SK-N-SH treated with all-trans-retinoic acid at 6 μM for 48 hours (cell line): Measurements from ENCODE around the gene SMIM5.

Experiments
- ATAC-seq: fragments of 200-7000 bp; cut with Tn5 transposase; 3 replicates; pipeline ENCODE4 v1.9.1; 2020; ENCODE audit warnings: mild to moderate bottlenecking, moderate library complexity
- ARNTL ChIP-seq: fragments of 450-650 bp; formaldehyde crosslinking; IDR thresholded peaks from 2 replicates; pipeline ENCODE4 v1.5.0; 2020; ENCODE audit warnings: low read depth, mild to moderate bottlenecking, moderate library complexity, borderline replicate concordance
- BACH2 ChIP-seq: fragments of 250-450 bp; sonication (Bioruptor Pico); IDR thresholded peaks from 2 replicates; pipeline ENCODE4 v1.9.0; 2021; ENCODE audit warnings: mild to moderate bottlenecking, borderline replicate concordance
- CREB5 ChIP-seq: fragments of 250-450 bp; sonication (Bioruptor Pico); IDR thresholded peaks from 2 replicates; pipeline ENCODE4 v1.5.1; 2020; ENCODE audit warnings: low read depth, mild to moderate bottlenecking, moderate library complexity
- CSDC2 ChIP-seq: fragments of 250-450 bp; sonication (Bioruptor Pico); IDR thresholded peaks from 2 replicates; pipeline ENCODE4 v1.5.0; 2020; ENCODE audit warnings: mild to moderate bottlenecking, moderate library complexity
- ESRRG ChIP-seq: fragments of 250-450 bp; sonication (Bioruptor Pico); IDR thresholded peaks from 2 replicates; pipeline ENCODE4 v1.6.1; 2021; ENCODE audit warnings: mild to moderate bottlenecking
- GLIS3 ChIP-seq: fragments of 250-450 bp; sonication (Bioruptor Pico); IDR thresholded peaks from 2 replicates; pipeline ENCODE4 v1.5.0; 2020; ENCODE audit warnings: mild to moderate bottlenecking, moderate library complexity
- ISL1 ChIP-seq: fragments of 250-450 bp; sonication (Bioruptor Pico); IDR thresholded peaks from 2 replicates; pipeline ENCODE4 v2.1.2; 2022; ENCODE audit warnings: mild to moderate bottlenecking, moderate library complexity
- OSR1 ChIP-seq: fragments of 250-450 bp; sonication (Bioruptor Pico); IDR thresholded peaks from 2 replicates; pipeline ENCODE4 v1.8.0; 2022; ENCODE audit warnings: moderate library complexity, mild to moderate bottlenecking, inconsistent platforms
- PATZ1 ChIP-seq: fragments of 250-450 bp; sonication (Bioruptor Pico); IDR thresholded peaks from 2 replicates; pipeline ENCODE4 v1.8.0; 2020; ENCODE audit warnings: mild to moderate bottlenecking, moderate library complexity, borderline replicate concordance
- POU6F1 ChIP-seq: fragments of 250-450 bp; sonication (Bioruptor Pico); IDR thresholded peaks from 2 replicates; pipeline ENCODE4 v1.8.0; 2021; ENCODE audit warnings: low read depth, mild to moderate bottlenecking, moderate library complexity, borderline replicate concordance
- PPARA ChIP-seq: fragments of 250-450 bp; sonication (Bioruptor Pico); IDR thresholded peaks from 2 replicates; pipeline ENCODE4 v1.5.0; 2020; ENCODE audit warnings: mild to moderate bottlenecking, borderline replicate concordance
- SNAI2 ChIP-seq: fragments of 250-450 bp; sonication (Bioruptor Pico); IDR thresholded peaks from 2 replicates; pipeline ENCODE4 v1.5.0; 2020; ENCODE audit warnings: mild to moderate bottlenecking, moderate library complexity
- TCF4 ChIP-seq: fragments of 250-450 bp; sonication (Bioruptor Pico); IDR thresholded peaks from 2 replicates; pipeline ENCODE4 v1.8.0; 2021; ENCODE audit warnings: mild to moderate bottlenecking, moderate library complexity, borderline replicate concordance
- TOX ChIP-seq: fragments of 250-450 bp; sonication (Bioruptor Pico); IDR thresholded peaks from 2 replicates; pipeline ENCODE4 v1.8.0; 2021; ENCODE audit warnings: mild to moderate bottlenecking, moderate library complexity, borderline replicate concordance
- TSHZ2 ChIP-seq: fragments of 250-450 bp; sonication (Bioruptor Pico); IDR thresholded peaks from 2 replicates; pipeline ENCODE4 v1.5.0; 2020; ENCODE audit warnings: mild to moderate bottlenecking, moderate library complexity
- ZC3H10 ChIP-seq: fragments of 250-450 bp; sonication (Bioruptor Pico); IDR thresholded peaks from 2 replicates; pipeline ENCODE4 v1.5.1; 2021; ENCODE audit warnings: mild to moderate bottlenecking, moderate library complexity
- ZFP3 ChIP-seq: fragments of 250-450 bp; sonication (Bioruptor Pico); IDR thresholded peaks from 2 replicates; pipeline ENCODE4 v1.5.0; 2020; ENCODE audit warnings: mild to moderate bottlenecking, moderate library complexity
- ZNF565 ChIP-seq: fragments of 450-650 bp; formaldehyde crosslinking; conservative IDR thresholded peaks from 2 replicates; pipeline ENCODE4 v1.5.0; 2020; ENCODE audit warnings: low read depth, mild to moderate bottlenecking, moderate library complexity
- ZNF70 ChIP-seq: fragments of 450-650 bp; formaldehyde crosslinking; IDR thresholded peaks from 2 replicates; pipeline ENCODE4 v1.5.0; 2020; ENCODE audit warnings: mild to moderate bottlenecking, moderate library complexity
- ZNF8 ChIP-seq: fragments of 450-650 bp; formaldehyde crosslinking; IDR thresholded peaks from 2 replicates; pipeline ENCODE4 v1.5.0; 2020; ENCODE audit warnings: mild to moderate bottlenecking, moderate library complexity

SMIM5 gene

GRCh38 chr17:75614556-75615270 lies 18.5 kb upstream of the SMIM5 start:
- no peak for ATAC-seq
- TF ChIP-seq ISL1, result no peak
- TF ChIP-seq BACH2 (CRISPR knock-in tag), result no peak

- TF ChIP-seq GLIS3, result no peak
- no peak for TF ChIP-seq ZC3H10
- TF ChIP-seq PPARA (CRISPR knock-in tag), result no peak
- no peak for TF ChIP-seq POU6F1
- no peak for TF ChIP-seq TCF4 (CRISPR knock-in tag)
- TF ChIP-seq ZNF8, result no peak
- no peak for TF ChIP-seq CSDC2 (CRISPR knock-in tag)
- no peak for TF ChIP-seq ISL1
- TF ChIP-seq ZNF565, result no peak
- TF ChIP-seq SNAI2 (CRISPR knock-in tag), result no peak
- ATAC-seq, result no peak
Measured at GRCh38 chr17:75615301-75615700, 17.9 kb upstream of the SMIM5 start.

GRCh38 chr17:75616521-75617122 lies 16.6 kb upstream of the SMIM5 start:
- TF ChIP-seq TSHZ2, result no peak
- TF ChIP-seq SNAI2 (CRISPR knock-in tag), result no peak
- no peak for TF ChIP-seq ZC3H10
- TF ChIP-seq ZFP3, result no peak
- no peak for TF ChIP-seq ZNF70 (CRISPR knock-in tag)
- TF ChIP-seq CREB5 (CRISPR knock-in tag), result no peak
- no peak for TF ChIP-seq TOX (CRISPR knock-in tag)
- TF ChIP-seq BACH2 (CRISPR knock-in tag), result no peak
- no peak for TF ChIP-seq ARNTL (CRISPR knock-in tag)
- TF ChIP-seq, all 23 proteins: peak for 0
- ATAC-seq, result no peak

GRCh38 chr17:75617218-75617617 lies 16.0 kb upstream of the SMIM5 start:
- TF ChIP-seq TSHZ2 (no peak), ZNF70 (CRISPR knock-in tag) (no peak), PPARA (CRISPR knock-in tag) (no peak), ZNF565 (no peak), PATZ1 (no peak), ISL1 (no peak), CSDC2 (CRISPR knock-in tag) (no peak), ZC3H10 (no peak), SNAI2 (CRISPR knock-in tag) (no peak), ZNF8 (no peak), ARNTL (CRISPR knock-in tag) (no peak), ESRRG (CRISPR knock-in tag) (no peak), OSR1 (no peak), ZFP3 (no peak), CREB5 (CRISPR knock-in tag) (no peak), BACH2 (CRISPR knock-in tag) (no peak), TCF4 (CRISPR knock-in tag) (no peak)
- ATAC-seq, result no peak
